ENCODE data around the gene RALGAPA1.

DNA sequence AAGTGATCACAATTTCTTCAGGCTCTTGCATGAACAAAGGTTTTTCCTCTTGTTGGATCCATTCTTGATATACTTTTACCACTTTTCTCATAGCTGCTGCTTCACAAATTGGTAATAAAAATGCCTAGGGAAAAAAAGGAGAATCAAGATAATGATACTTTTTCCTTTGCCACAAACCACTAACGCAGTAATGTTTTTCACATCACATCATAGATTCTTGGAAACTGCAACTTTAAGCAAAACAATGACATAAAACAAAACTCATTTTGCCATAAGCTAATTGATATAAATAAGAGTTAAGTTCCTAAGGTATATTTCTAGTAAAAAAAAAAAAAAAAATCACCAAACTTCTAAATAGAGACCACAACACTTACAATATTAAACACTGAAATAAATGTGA, 66.7 kb downstream of the RALGAPA1 start:
- TF ChIP-seq POLR2A (IDR thresholded peaks at IDR 0.05; ENCODE audit: low read depth, low read length) = no peak
- no peak for TF ChIP-seq POLR2AphosphoS5 (IDR thresholded peaks at IDR 0.05; ENCODE audit: low read depth, low read length)

Data from GM12892 (cell line).